ENCODE data around the gene KRT3. TPM values are rescaled to one million over a fixed set of nuclear protein-coding genes. Genes with fewer than 3 reads are reported as not detected.

KRT3 gene
- total and polyA plus RNA-seq, 2 donors (not counting 1 experiment from before 2014, with no cell fraction given), result not detected

GRCh38 chr12:52812073-52812400, 16.1 kb upstream of the KRT3 start:
- Histone ChIP-seq H3K27ac (ENCODE audit: low read length in 2 of 2) (no peak overlapping the region), H3K9me3 (ENCODE audit: control extremely low read depth in 1 of 3, control insufficient read depth in 2 of 3, insufficient read depth in 1 of 3, low read length in 2 of 3) (no peaks in the 10 kb centered on the region), H3K4me2 (replicated peaks; ENCODE audit: low read depth, low read length, poor library complexity, severe bottlenecking) (no peak overlapping the region), H3K4me3 (ENCODE audit: control extremely low read depth in 1 of 5, extremely low read depth in 1 of 5, insufficient read depth in 1 of 5, low read depth in 2 of 5, low read length in 4 of 5) (no peak overlapping the region), H3K27me3 (replicated peaks in 1 of 4; ENCODE audit: control extremely low read depth in 1 of 4, control insufficient read depth in 3 of 4, insufficient read depth in 4 of 4, low read length in 3 of 4) (no peaks in the 10 kb centered on the region), H3K79me2 (ENCODE audit: control insufficient read depth, insufficient read depth, low read length) (no peaks in the 10 kb centered on the region), H3K36me3 (replicated peaks in 1 of 2; ENCODE audit: control extremely low read depth in 1 of 2, control insufficient read depth in 1 of 2, extremely low read depth in 1 of 2, insufficient read depth in 2 of 2, low read length in 1 of 2) (no peaks in the 10 kb centered on the region), H3K9ac (ENCODE audit: low read length) (no peak overlapping the region), H2AFZ (ENCODE audit: insufficient read depth, low read depth, low read length, poor library complexity, severe bottlenecking) (no peak overlapping the region), H3K4me1 (ENCODE audit: control insufficient read depth in 2 of 2, insufficient read depth in 2 of 2, low read length in 2 of 2) (no peaks in the 10 kb centered on the region), H4K20me1 (ENCODE audit: control insufficient read depth, insufficient read depth, low read length, poor library complexity, severe bottlenecking) (no peaks in the 10 kb centered on the region)
- Mint-ChIP-seq H3K4me3 (no peak overlapping the region), H3K27me3 (peaks cover 17% of the 10 kb centered on the region), H3K9me3 (ENCODE audit: insufficient read depth) (no peaks in the 10 kb centered on the region), H3K4me1 (no peaks in the 10 kb centered on the region), H3K27ac (no peak overlapping the region)
- intact Hi-C loops (cut with micrococcal nuclease), result no loop called here
- ChIA-PET CTCF (no interaction called here), POLR2A (no interaction called here)
- WGBS (ENCODE audit: insufficient coverage), result 70% methylated on average over 3 of the region's 4 CpGs
- ATAC-seq (ENCODE audit: low read depth) (no peak), DNase-seq (no peak)
- TF ChIP-seq CTCF (IDR thresholded peaks at IDR 0.05), result no peak
- no peak for TF ChIP-seq EZH2 (IDR thresholded peaks at IDR 0.05; ENCODE audit: borderline replicate concordance, insufficient read depth, low read depth, low read length, poor library complexity, severe bottlenecking)

- POLR2A ChIA-PET, result no interaction called here
- no peaks in the 10 kb centered on the region for H3K4me1 ChIP-seq (ENCODE audit: control insufficient read depth in 2 of 2, insufficient read depth in 2 of 2, low read length in 2 of 2)
- H3K9me3 ChIP-seq (ENCODE audit: control extremely low read depth in 1 of 3, control insufficient read depth in 2 of 3, insufficient read depth in 1 of 3, low read length in 2 of 3), result no peaks in the 10 kb centered on the region
- intact Hi-C loops (cut with micrococcal nuclease), result no loop called here
- no peaks in the 10 kb centered on the region for H3K79me2 ChIP-seq (ENCODE audit: control insufficient read depth, insufficient read depth, low read length)
- 86% methylated on average over 8 of the region's 9 CpGs for WGBS (ENCODE audit: insufficient coverage)
- CTCF ChIA-PET, result no interaction called here
- no peak for ATAC-seq (ENCODE audit: low read depth)
- Mint-ChIP-seq H3K27me3 (peaks cover 17% of the 10 kb centered on the region), H3K9me3 (ENCODE audit: insufficient read depth) (no peaks in the 10 kb centered on the region), H3K4me1 (no peaks in the 10 kb centered on the region), H3K27ac (no peak overlapping the region), H3K4me3 (no peak overlapping the region)
- H3K9ac ChIP-seq (ENCODE audit: low read length), result no peak overlapping the region
- H3K4me2 ChIP-seq (replicated peaks; ENCODE audit: low read depth, low read length, poor library complexity, severe bottlenecking), result no peak overlapping the region
- TF ChIP-seq CTCF (IDR thresholded peaks at IDR 0.05), result no peak
- TF ChIP-seq EZH2 (IDR thresholded peaks at IDR 0.05; ENCODE audit: borderline replicate concordance, insufficient read depth, low read depth, low read length, poor library complexity, severe bottlenecking), result no peak
- no peak overlapping the region for H3K27ac ChIP-seq (ENCODE audit: low read length in 2 of 2)
- H3K27me3 ChIP-seq (replicated peaks in 1 of 4; ENCODE audit: control extremely low read depth in 1 of 4, control insufficient read depth in 3 of 4, insufficient read depth in 4 of 4, low read length in 3 of 4), result no peaks in the 10 kb centered on the region
- H3K36me3 ChIP-seq (replicated peaks in 1 of 2; ENCODE audit: control extremely low read depth in 1 of 2, control insufficient read depth in 1 of 2, extremely low read depth in 1 of 2, insufficient read depth in 2 of 2, low read length in 1 of 2), result no peaks in the 10 kb centered on the region
- H3K4me3 ChIP-seq (ENCODE audit: control extremely low read depth in 1 of 5, extremely low read depth in 1 of 5, insufficient read depth in 1 of 5, low read depth in 2 of 5, low read length in 4 of 5), result no peak overlapping the region
- no peak for DNase-seq
- H2AFZ ChIP-seq (ENCODE audit: insufficient read depth, low read depth, low read length, poor library complexity, severe bottlenecking), result no peak overlapping the region
- no peaks in the 10 kb centered on the region for H4K20me1 ChIP-seq (ENCODE audit: control insufficient read depth, insufficient read depth, low read length, poor library complexity, severe bottlenecking)
These were observed 15.5 kb upstream of the KRT3 start for GRCh38 chr12:52811191-52812072.
